Parathyroid adenoma (tissue), 2 donors: Measurements from ENCODE around the gene ZNF44.

ENCODE experiments used
- H2AFZ ChIP-seq: fragments of 300-600 bp; sonication (generic); one replicate; pipeline ENCODE4 v1.7.0; 2017; ENCODE audit warnings: antibody characterized with exemption, mild to moderate bottlenecking
- H3K27ac ChIP-seq: fragments of 300-600 bp; sonication (generic); one replicate; pipeline ENCODE4 v1.7.0; 2017
- H3K27me3 ChIP-seq: fragments of 300-600 bp; sonication (generic); one replicate; pipeline ENCODE4 v1.7.0; 2017; ENCODE audit warnings: low read length; ENCODE audit not compliant: control insufficient read depth, insufficient read depth
- H3K36me3 ChIP-seq: fragments of 300-600 bp; sonication (generic); one replicate; pipeline ENCODE4 v1.7.0; 2017; ENCODE audit warnings: low read length; ENCODE audit not compliant: control insufficient read depth, insufficient read depth
- H3K4me1 ChIP-seq: fragments of 300-600 bp; sonication (generic); one replicate; pipeline ENCODE4 v1.7.0; 2017; ENCODE audit warnings: control low read depth
- H3K4me2 ChIP-seq: fragments of 300-600 bp; sonication (generic); one replicate; pipeline ENCODE4 v1.7.0; 2017; ENCODE audit warnings: low read length
- H3K4me3 ChIP-seq: fragments of 300-600 bp; sonication (generic); one replicate; pipeline ENCODE4 v1.7.0; 2017; ENCODE audit warnings: low read depth, low read length
- H3K79me2 ChIP-seq: fragments of 300-600 bp; sonication (generic); one replicate; pipeline ENCODE4 v1.7.0; 2017; ENCODE audit warnings: control low read depth
- H3K9ac ChIP-seq: fragments of 300-600 bp; sonication (generic); one replicate; pipeline ENCODE4 v1.7.0; 2017; ENCODE audit warnings: mild to moderate bottlenecking
- H3K9me3 ChIP-seq: fragments of 300-600 bp; sonication (generic); one replicate; pipeline ENCODE4 v1.7.0; 2017; ENCODE audit warnings: low read length; ENCODE audit not compliant: control insufficient read depth
- CTCF ChIP-seq: fragments of 300-600 bp; sonication (generic); IDR thresholded peaks from one replicate; pipeline ENCODE4 v1.7.0; 2017; ENCODE audit warnings: antibody characterized with exemption, mild to moderate bottlenecking
- donor health status: primary hyperparathyroidism.

ZNF44 gene

GRCh38 chr19:12232961-12233360 lies 61.7 kb downstream of the ZNF44 start:
- Histone ChIP-seq H3K27ac (no peak overlapping the region), H3K4me2 (no peak overlapping the region), H2AFZ (no peak overlapping the region), H3K79me2 (peaks cover 5% of the 10 kb centered on the region), H3K36me3 (no peaks in the 10 kb centered on the region), H3K27me3 (no peaks in the 10 kb centered on the region), H3K9ac (no peak overlapping the region), H3K4me1 (no peaks in the 10 kb centered on the region), H3K4me3 (no peak overlapping the region), H3K9me3 (no peaks in the 10 kb centered on the region)
- TF ChIP-seq CTCF: no peak

DNA sequence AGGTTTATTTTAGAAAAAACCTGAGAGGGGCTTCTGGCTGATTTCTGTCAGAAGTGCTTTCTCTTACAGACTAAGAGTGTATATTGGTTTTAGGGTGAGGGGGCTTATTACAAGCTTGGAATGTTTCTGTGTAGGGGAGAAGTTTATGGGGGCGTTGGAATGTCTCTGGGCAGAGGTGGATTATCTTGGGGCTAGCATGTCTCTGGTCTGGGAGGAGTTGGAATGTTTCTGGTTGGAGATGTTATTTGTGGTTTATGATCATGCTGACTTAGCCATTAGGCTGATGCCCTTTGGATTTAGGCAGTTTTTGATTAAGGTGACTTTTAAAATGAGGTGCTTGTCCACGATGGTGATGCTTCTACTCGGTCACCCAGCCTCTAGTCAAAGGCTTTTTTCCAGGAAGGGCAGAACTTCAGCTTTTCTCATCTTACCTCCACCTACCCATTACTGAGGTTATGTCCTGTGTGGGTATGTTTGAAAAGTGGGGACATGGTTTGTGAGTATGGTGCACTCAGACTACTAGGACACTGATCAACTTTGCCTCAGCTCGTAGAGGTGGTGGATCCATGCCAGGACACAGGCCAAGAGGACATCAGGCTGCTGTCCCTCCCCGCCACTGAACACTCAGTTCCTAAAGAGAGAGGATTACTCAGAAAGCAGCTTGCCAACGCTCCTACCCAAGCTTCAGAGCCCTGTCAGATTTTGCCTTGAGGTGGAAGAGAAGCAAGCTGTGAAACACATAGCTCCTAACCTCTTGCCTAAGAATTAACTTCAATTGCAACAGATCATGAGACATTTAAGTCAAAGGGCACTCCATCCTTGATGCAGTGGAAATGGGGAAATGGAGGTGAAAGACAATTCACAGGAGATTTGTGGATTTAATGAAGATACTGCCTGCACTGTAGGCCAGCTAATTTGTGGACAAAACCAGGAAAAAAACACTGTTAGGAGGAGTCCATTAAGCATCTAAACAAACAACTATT lies 63.6 kb downstream of the ZNF44 start:
- Histone ChIP-seq H3K36me3 (no peaks in the 10 kb centered on the region), H3K9ac (no peak overlapping the region), H3K79me2 (peaks cover 5% of the 10 kb centered on the region), H3K27ac (no peak overlapping the region), H3K4me2 (no peak overlapping the region), H3K4me1 (no peaks in the 10 kb centered on the region), H3K9me3 (no peaks in the 10 kb centered on the region), H3K4me3 (no peak overlapping the region), H2AFZ (no peak overlapping the region), H3K27me3 (no peaks in the 10 kb centered on the region)
- no peak for TF ChIP-seq CTCF

DNA sequence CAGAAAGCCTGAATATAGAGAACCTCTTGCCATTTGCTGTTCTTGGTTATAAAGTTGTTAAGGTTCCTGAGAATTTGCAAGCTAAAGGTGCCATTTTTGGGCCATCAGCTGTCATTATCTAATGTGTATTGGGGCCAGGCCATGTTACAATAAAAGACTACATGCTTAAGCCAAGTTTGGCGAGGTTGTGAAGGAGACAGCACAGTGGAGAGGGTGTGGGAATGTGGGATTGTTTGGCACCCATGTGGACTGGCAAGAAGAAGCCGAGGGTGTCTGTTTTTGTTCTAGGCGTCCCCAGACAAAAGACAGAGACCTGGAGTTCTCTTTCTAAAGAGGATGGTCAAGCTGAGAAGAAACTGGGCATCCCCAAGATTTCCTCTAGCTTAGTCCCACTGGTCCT lies 64.7 kb downstream of the ZNF44 start:
- Histone ChIP-seq H3K4me3 (no peak overlapping the region), H3K27ac (no peak overlapping the region)
- no peak for TF ChIP-seq CTCF

GRCh38 chr19:12224676-12225075 lies 70.0 kb downstream of the ZNF44 start:
- Histone ChIP-seq H3K79me2 (peaks cover 2% of the 10 kb centered on the region), H3K9me3 (no peaks in the 10 kb centered on the region), H3K36me3 (no peaks in the 10 kb centered on the region), H3K27ac (no peak overlapping the region), H3K4me3 (no peak overlapping the region), H3K4me2 (no peak overlapping the region), H3K4me1 (no peaks in the 10 kb centered on the region), H2AFZ (no peak overlapping the region), H3K9ac (no peak overlapping the region), H3K27me3 (no peaks in the 10 kb centered on the region)
- TF ChIP-seq CTCF: no peak

More for the DNA sequence above, 64.7 kb downstream of the ZNF44 start:
- Histone ChIP-seq H3K4me1 (no peaks in the 10 kb centered on the region), H3K27me3 (no peaks in the 10 kb centered on the region), H2AFZ (no peak overlapping the region), H3K79me2 (peaks cover 5% of the 10 kb centered on the region), H3K9me3 (no peaks in the 10 kb centered on the region), H3K9ac (no peak overlapping the region), H3K36me3 (no peaks in the 10 kb centered on the region), H3K4me2 (no peak overlapping the region)
